ENCODE measurements around the gene RPP21.

Gene RPP21

DNA sequence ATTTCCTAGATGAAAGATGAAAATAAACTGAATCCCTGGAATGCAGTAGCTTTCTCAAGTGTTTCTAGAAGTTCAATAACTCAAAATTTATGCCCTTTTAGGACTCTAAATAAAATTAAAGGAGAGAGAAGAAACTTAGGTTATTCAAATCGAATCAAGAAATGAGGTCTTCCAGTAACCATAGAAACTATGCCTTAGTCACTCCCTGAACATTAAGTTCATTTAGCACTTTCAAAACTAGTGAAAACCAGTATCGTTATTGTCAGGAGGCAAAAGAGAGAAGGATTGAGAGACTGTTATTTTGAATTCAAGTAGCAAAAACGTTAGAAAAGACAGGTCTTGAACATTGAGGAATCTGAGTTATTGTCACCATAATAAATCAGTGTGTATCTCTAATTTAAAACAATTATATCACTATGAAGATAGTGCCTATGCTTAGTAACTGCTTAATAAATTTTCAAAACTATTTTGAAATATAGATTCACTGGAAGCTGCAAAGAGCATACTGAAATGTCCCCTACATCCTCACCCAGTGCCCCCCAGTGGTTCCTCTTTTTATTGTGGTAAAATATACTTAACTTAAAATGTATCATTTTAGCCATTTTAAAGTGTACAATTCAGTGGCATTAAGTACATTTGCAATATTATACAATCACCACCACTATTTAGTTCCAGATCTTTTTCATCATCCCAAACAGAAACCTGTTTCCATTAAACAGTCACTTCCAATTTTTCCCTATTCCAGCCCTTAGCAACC lies 4.6 kb downstream of the RPP21 start:
- Histone ChIP-seq H3K9me2 (ENCODE audit: low read depth, low read length) (no peaks in the 10 kb centered on the region), H3K27me3 (ENCODE audit: insufficient read depth, low read length) (no peaks in the 10 kb centered on the region)

DNA sequence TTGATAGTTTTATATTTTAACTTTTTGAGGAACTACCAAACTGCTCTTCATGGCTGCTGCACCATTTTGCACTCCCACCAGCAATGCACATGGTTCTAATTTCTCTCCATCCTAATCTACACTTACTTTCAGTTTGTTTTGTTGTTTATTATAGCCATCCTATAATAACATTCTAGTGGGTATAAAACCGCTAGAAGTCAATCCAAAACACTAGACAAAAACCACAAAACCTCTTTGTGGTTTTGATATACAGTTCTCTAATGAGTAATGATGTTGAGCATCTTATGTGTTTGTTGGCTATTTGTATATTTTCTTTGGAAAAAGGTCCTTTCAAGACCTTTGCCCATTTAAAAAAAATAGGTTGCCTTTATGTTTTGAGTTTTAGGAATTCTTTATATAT lies 5.6 kb downstream of the RPP21 start:
- H3K9me3 ChIP-seq (ENCODE audit: low read length), result no peaks in the 10 kb centered on the region

More for the DNA sequence above, 4.6 kb downstream of the RPP21 start:
- no peak overlapping the region for H3K4me2 ChIP-seq (ENCODE audit: low read length)
- H3K9me3 ChIP-seq (ENCODE audit: low read length), result no peaks in the 10 kb centered on the region
- 0 out of 2 replicates have a peak, but pooled peaks cover 3% of the 10 kb centered on the region for H3F3A ChIP-seq (ENCODE audit: insufficient read depth, low read length)
- no peaks in the 10 kb centered on the region for H3K79me2 ChIP-seq (ENCODE audit: insufficient read depth, low read length)
- H3K4me3 ChIP-seq (ENCODE audit: low read depth, low read length, poor library complexity, severe bottlenecking), result no peak overlapping the region
- no peak overlapping the region for H2AFZ ChIP-seq (ENCODE audit: low read length)
- H4K20me1 ChIP-seq (ENCODE audit: insufficient read depth, low read length), result no peaks in the 10 kb centered on the region
- TF ChIP-seq CTCF (IDR thresholded peaks at IDR 0.05; ENCODE audit: low read length) (peak; percentile 43; the same call in 1 of the 2 replicates), EZH2 (IDR thresholded peaks at IDR 0.05; ENCODE audit: borderline replicate concordance, low read length) (no peak)
- no peak overlapping the region for H3K27ac ChIP-seq (ENCODE audit: low read depth, low read length, poor library complexity, severe bottlenecking)
- no peak overlapping the region for H3K9ac ChIP-seq (ENCODE audit: low read length)
- H3K36me3 ChIP-seq (ENCODE audit: insufficient read depth, low read length), result peaks cover 16% of the 10 kb centered on the region
- H3K4me1 ChIP-seq (ENCODE audit: insufficient read depth, low read length, severe bottlenecking), result peaks cover 11% of the 10 kb centered on the region

DNA sequence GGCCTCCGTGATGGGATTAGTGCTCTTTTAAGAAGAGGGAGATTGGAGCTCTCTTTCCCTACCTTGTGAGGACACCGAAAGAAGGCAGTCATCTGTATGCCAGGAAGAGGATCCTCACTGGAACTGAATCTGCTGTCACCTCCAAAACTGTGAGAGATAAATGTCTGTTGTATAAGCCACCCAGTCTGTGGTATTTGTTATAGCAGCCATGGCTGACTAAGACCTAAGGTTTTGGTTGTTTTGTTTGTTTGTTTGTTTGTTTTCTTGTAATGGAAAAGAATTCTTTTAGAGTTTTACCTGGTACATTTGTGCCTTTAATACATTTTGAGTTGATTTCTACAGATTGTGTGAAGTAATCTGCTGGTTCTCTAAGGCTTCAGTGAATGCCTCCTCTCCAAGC lies 7.6 kb downstream of the RPP21 start:
- H3K27ac ChIP-seq (ENCODE audit: low read depth, low read length, poor library complexity, severe bottlenecking), result no peak overlapping the region
- H3K9ac ChIP-seq (ENCODE audit: low read length), result no peak overlapping the region
- no peaks in the 10 kb centered on the region for H3K27me3 ChIP-seq (ENCODE audit: insufficient read depth, low read length)
- no peak overlapping the region for H2AFZ ChIP-seq (ENCODE audit: low read length)
- peaks cover 2% of the 10 kb centered on the region; the same call in 1 of the 2 replicates for H3K36me3 ChIP-seq (ENCODE audit: insufficient read depth, low read length)
- H3K4me2 ChIP-seq (ENCODE audit: low read length), result no peak overlapping the region
- H3K4me1 ChIP-seq (ENCODE audit: insufficient read depth, low read length, severe bottlenecking), result peaks cover under 1% of the 10 kb centered on the region
- H3K79me2 ChIP-seq (ENCODE audit: insufficient read depth, low read length), result no peaks in the 10 kb centered on the region
- H3K9me2 ChIP-seq (ENCODE audit: low read depth, low read length), result no peaks in the 10 kb centered on the region
- no peaks in the 10 kb centered on the region for H3K9me3 ChIP-seq (ENCODE audit: low read length)
- no peaks in the 10 kb centered on the region for H4K20me1 ChIP-seq (ENCODE audit: insufficient read depth, low read length)
- 0 out of 2 replicates have a peak, but pooled peaks cover 3% of the 10 kb centered on the region for H3F3A ChIP-seq (ENCODE audit: insufficient read depth, low read length)
- TF ChIP-seq CTCF (IDR thresholded peaks at IDR 0.05; ENCODE audit: low read length) (no peak), EZH2 (IDR thresholded peaks at IDR 0.05; ENCODE audit: borderline replicate concordance, low read length) (no peak)
- H3K4me3 ChIP-seq (ENCODE audit: low read depth, low read length, poor library complexity, severe bottlenecking), result no peak overlapping the region

More for the DNA sequence above, 5.6 kb downstream of the RPP21 start:
- no peak overlapping the region for H3K9ac ChIP-seq (ENCODE audit: low read length)
- H2AFZ ChIP-seq (ENCODE audit: low read length), result no peak overlapping the region
- TF ChIP-seq CTCF (IDR thresholded peaks at IDR 0.05; ENCODE audit: low read length) (no peak), EZH2 (IDR thresholded peaks at IDR 0.05; ENCODE audit: borderline replicate concordance, low read length) (no peak)
- no peaks in the 10 kb centered on the region for H3K9me2 ChIP-seq (ENCODE audit: low read depth, low read length)
- H3K4me3 ChIP-seq (ENCODE audit: low read depth, low read length, poor library complexity, severe bottlenecking), result no peak overlapping the region
- no peaks in the 10 kb centered on the region for H3K79me2 ChIP-seq (ENCODE audit: insufficient read depth, low read length)
- H3K4me1 ChIP-seq (ENCODE audit: insufficient read depth, low read length, severe bottlenecking), result peaks cover 9% of the 10 kb centered on the region
- no peak overlapping the region for H3K4me2 ChIP-seq (ENCODE audit: low read length)
- H3K27me3 ChIP-seq (ENCODE audit: insufficient read depth, low read length), result no peaks in the 10 kb centered on the region
- H4K20me1 ChIP-seq (ENCODE audit: insufficient read depth, low read length), result no peaks in the 10 kb centered on the region
- H3K27ac ChIP-seq (ENCODE audit: low read depth, low read length, poor library complexity, severe bottlenecking), result no peak overlapping the region
- H3F3A ChIP-seq (ENCODE audit: insufficient read depth, low read length), result 0 out of 2 replicates have a peak, but pooled peaks cover 3% of the 10 kb centered on the region
- peaks cover 16% of the 10 kb centered on the region for H3K36me3 ChIP-seq (ENCODE audit: insufficient read depth, low read length)
